ENCODE data around the gene SURF1.

SURF1 gene

GRCh38 chr9:133390713-133391112 lies 34.4 kb upstream of the SURF1 start:
- no peak overlapping the region for H3K27ac ChIP-seq (ENCODE audit: low read depth, low read length)
- H3K4me2 ChIP-seq (ENCODE audit: low read depth, low read length, poor library complexity, severe bottlenecking) = no peak overlapping the region
- no peaks in the 10 kb centered on the region for H4K20me1 ChIP-seq (ENCODE audit: low read depth, low read length)

GRCh38 chr9:133389562-133389961 lies 33.3 kb upstream of the SURF1 start:
- Histone ChIP-seq H3K4me3 (ENCODE audit: insufficient read depth, low read length, poor library complexity, severe bottlenecking) (no peak overlapping the region), H3K79me2 (ENCODE audit: insufficient read depth, low read length) (no peaks in the 10 kb centered on the region), H3K9me2 (replicated peaks; ENCODE audit: insufficient read depth, low read length) (no peaks in the 10 kb centered on the region), H3K36me3 (ENCODE audit: low read length) (no peaks in the 10 kb centered on the region), H3K9ac (ENCODE audit: low read length) (no peak overlapping the region), H3K27me3 (ENCODE audit: low read length) (no peaks in the 10 kb centered on the region), H2AFZ (ENCODE audit: low read depth, low read length, severe bottlenecking) (no peak overlapping the region), H3K4me2 (ENCODE audit: low read depth, low read length, poor library complexity, severe bottlenecking) (no peak overlapping the region), H3F3A (ENCODE audit: insufficient read depth) (no peaks in the 10 kb centered on the region), H3K27ac (ENCODE audit: low read depth, low read length) (no peak overlapping the region), H3K9me3 (ENCODE audit: insufficient read depth, low read length) (no peaks in the 10 kb centered on the region), H4K20me1 (ENCODE audit: low read depth, low read length) (no peaks in the 10 kb centered on the region)
- TF ChIP-seq CTCF (IDR thresholded peaks at IDR 0.05; ENCODE audit: insufficient read depth, low read length, poor library complexity, severe bottlenecking) (no peak), EZH2phosphoT487 (conservative IDR thresholded peaks at IDR 0.05; ENCODE audit: low read length) (no peak)

More at GRCh38 chr9:133390713-133391112, 34.4 kb upstream of the SURF1 start:
- H3K27me3 ChIP-seq (ENCODE audit: low read length) = no peaks in the 10 kb centered on the region
- no peak overlapping the region for H3K9ac ChIP-seq (ENCODE audit: low read length)
- H2AFZ ChIP-seq (ENCODE audit: low read depth, low read length, severe bottlenecking) = no peak overlapping the region
- no peaks in the 10 kb centered on the region for H3K79me2 ChIP-seq (ENCODE audit: insufficient read depth, low read length)
- H3F3A ChIP-seq (ENCODE audit: insufficient read depth) = no peaks in the 10 kb centered on the region
- H3K9me3 ChIP-seq (ENCODE audit: insufficient read depth, low read length) = no peaks in the 10 kb centered on the region
- no peak overlapping the region for H3K4me3 ChIP-seq (ENCODE audit: insufficient read depth, low read length, poor library complexity, severe bottlenecking)
- no peaks in the 10 kb centered on the region for H3K36me3 ChIP-seq (ENCODE audit: low read length)
- TF ChIP-seq CTCF (IDR thresholded peaks at IDR 0.05; ENCODE audit: insufficient read depth, low read length, poor library complexity, severe bottlenecking) = no peak
- no peak for TF ChIP-seq EZH2phosphoT487 (conservative IDR thresholded peaks at IDR 0.05; ENCODE audit: low read length)
- no peaks in the 10 kb centered on the region for H3K9me2 ChIP-seq (replicated peaks; ENCODE audit: insufficient read depth, low read length)

GRCh38 chr9:133389025-133389557 lies 32.8 kb upstream of the SURF1 start:
- TF ChIP-seq CTCF (IDR thresholded peaks at IDR 0.05; ENCODE audit: insufficient read depth, low read length, poor library complexity, severe bottlenecking) (no peak), EZH2phosphoT487 (conservative IDR thresholded peaks at IDR 0.05; ENCODE audit: low read length) (no peak)
- Histone ChIP-seq H3K9ac (ENCODE audit: low read length) (no peak overlapping the region), H3F3A (ENCODE audit: insufficient read depth) (no peaks in the 10 kb centered on the region)

More at GRCh38 chr9:133389025-133389557, 32.8 kb upstream of the SURF1 start:
- H2AFZ ChIP-seq (ENCODE audit: low read depth, low read length, severe bottlenecking) = no peak overlapping the region
- no peaks in the 10 kb centered on the region for H3K9me3 ChIP-seq (ENCODE audit: insufficient read depth, low read length)
- no peaks in the 10 kb centered on the region for H3K79me2 ChIP-seq (ENCODE audit: insufficient read depth, low read length)
- H3K9me2 ChIP-seq (replicated peaks; ENCODE audit: insufficient read depth, low read length) = no peaks in the 10 kb centered on the region
- no peak overlapping the region for H3K27ac ChIP-seq (ENCODE audit: low read depth, low read length)
- no peak overlapping the region for H3K4me3 ChIP-seq (ENCODE audit: insufficient read depth, low read length, poor library complexity, severe bottlenecking)
- H3K27me3 ChIP-seq (ENCODE audit: low read length) = no peaks in the 10 kb centered on the region
- no peaks in the 10 kb centered on the region for H4K20me1 ChIP-seq (ENCODE audit: low read depth, low read length)
- H3K4me2 ChIP-seq (ENCODE audit: low read depth, low read length, poor library complexity, severe bottlenecking) = no peak overlapping the region
- no peaks in the 10 kb centered on the region for H3K36me3 ChIP-seq (ENCODE audit: low read length)
